ENCODE measurements around the gene ATG101. TPM values are rescaled to one million over a fixed set of nuclear protein-coding genes. Genes with fewer than 3 reads are reported as not detected.

ATG101 gene
- total and polyA plus RNA-seq, 2 of the 13 experiments (the other 11 are each of a cell fraction or from before 2014, with no cell fraction given): 58.2 to 67.7 TPM

DNA sequence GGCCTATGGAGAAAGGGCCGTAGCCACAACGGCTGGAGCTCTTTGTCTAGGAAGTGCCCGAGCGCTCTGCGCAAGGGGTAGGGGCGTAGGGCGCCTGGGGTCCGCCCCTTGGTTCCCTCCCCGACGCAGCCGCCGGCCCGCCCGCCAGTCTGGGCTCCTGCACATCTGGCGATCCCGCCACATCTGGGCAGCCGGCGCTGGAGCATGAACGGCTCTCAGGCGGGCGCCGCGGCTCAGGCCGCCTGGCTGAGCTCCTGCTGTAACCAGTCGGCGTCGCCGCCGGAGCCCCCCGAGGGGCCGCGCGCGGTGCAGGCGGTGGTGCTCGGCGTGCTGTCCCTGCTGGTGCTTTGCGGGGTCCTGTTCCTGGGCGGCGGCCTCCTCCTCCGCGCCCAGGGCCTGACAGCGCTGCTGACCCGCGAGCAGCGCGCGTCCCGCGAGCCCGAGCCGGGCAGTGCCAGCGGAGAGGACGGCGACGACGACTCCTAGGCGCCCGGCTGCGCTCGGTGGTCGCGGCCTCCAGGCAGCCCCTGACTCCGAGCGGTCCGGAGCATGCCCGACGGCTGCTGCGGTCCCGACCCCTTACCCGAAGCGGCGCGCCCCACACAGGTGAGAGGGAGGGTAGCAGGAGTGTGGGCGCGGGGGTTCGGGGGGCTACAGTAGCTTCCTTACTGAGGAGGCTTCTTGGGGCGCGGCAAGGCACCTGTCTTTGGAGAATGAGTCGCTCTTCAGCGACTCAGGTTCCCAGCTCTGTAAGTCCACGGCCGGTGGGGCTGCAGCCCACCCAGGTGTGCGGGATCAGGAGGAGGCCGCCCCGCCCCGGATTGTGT, 10.0 kb downstream of the ATG101 start, which contains the start of gene SMIM41:
Gene SMIM41 (plus strand): TSS at position 129 of the 827 bp plus-strand sequence. CDS start 76 bp downstream, at position 205.
- peaks cover 0 to 3% of the 10 kb centered on the region in 2 experiments; a peak in 2 of 5 replicates for H3K27me3 ChIP-seq (ENCODE audit: control insufficient read depth in 1 of 2, insufficient read depth in 2 of 2, low read length in 2 of 2)
- peak within 1 kb of the TSS; percentile 54; the same call in 1 of the 2 replicates for H3K9ac ChIP-seq (ENCODE audit: insufficient read depth, low read depth, low read length)
- no peak within 1 kb of the TSS for H2AFZ ChIP-seq (ENCODE audit: low read length)
- DNase-seq (ENCODE audit: low spot score): no peak
- BruUV-seq (replicated peaks): no TSS peak
- H3K27ac ChIP-seq (ENCODE audit: extremely low read length, insufficient read depth, low read length): peak within 1 kb of the TSS; percentile 46
- 96% methylated on average over 39 of the region's 87 CpGs for WGBS (ENCODE audit: low lambda C conversion rate)
- H3K4me2 ChIP-seq (ENCODE audit: low read depth, low read length): peak within 1 kb of the TSS; percentile 81
- ATAC-seq: no peak
- H3K36me3 ChIP-seq (replicated peaks in 1 of 2; ENCODE audit: control insufficient read depth in 1 of 2, insufficient read depth in 2 of 2, low read length in 2 of 2): peaks cover 19 to 36% of the 10 kb centered on the region in 2 experiments; a peak in 4 of 5 replicates
- CTCF ChIA-PET (ENCODE audit: low intra/inter-chr PET ratio, low total read pairs): no interaction called here
- H3K9me3 ChIP-seq (ENCODE audit: low read length): no peaks in the 10 kb centered on the region
- POLR2A ChIA-PET: no interaction called here
- in situ Hi-C loops (cut with HindIII; ENCODE audit: extremely low pct_ligation_motif_present, low pct_unique_long_range_greater_than_20kb): loop anchor here (5.0 kb wide), 1 partner anchor 52 kb away; no protein-coding TSS in a partner anchor
- H4K20me1 ChIP-seq (ENCODE audit: insufficient read depth, low read length): no peaks in the 10 kb centered on the region
- H3K4me1 ChIP-seq (ENCODE audit: insufficient read depth, low read length): peaks cover 36% of the 10 kb centered on the region
- intact Hi-C loops (cut with micrococcal nuclease; ENCODE audit: unreplicated experiment): loop anchor here (5.0 kb wide), 1 partner anchor 38 kb away; no protein-coding TSS in a partner anchor
- TF ChIP-seq RBFOX2 (IDR thresholded peaks at IDR 0.05; ENCODE audit: low read depth, low read length): peak; percentile 43; the same call in 1 of the 2 replicates
- TF ChIP-seq NCOA2 (CRISPR knock-in tag; IDR thresholded peaks at IDR 0.05): no peak
- no peak for TF ChIP-seq HDAC2 (CRISPR knock-in tag; IDR thresholded peaks at IDR 0.05)
- peak; percentile 54 for TF ChIP-seq AGO2 (optimal IDR thresholded peaks at IDR 0.05; ENCODE audit: low read depth, low read length)
- H3K4me3 ChIP-seq (replicated peaks in 1 of 3; ENCODE audit: insufficient read depth in 1 of 3, low read depth in 2 of 3, low read length in 3 of 3): peak within 1 kb of the TSS in 1 of 3 experiments; percentile 71; a peak in 1 of 6 replicates
- no peak for FAIRE-seq
- peaks cover 6% of the 10 kb centered on the region for H3K79me2 ChIP-seq (ENCODE audit: insufficient read depth, low read length)

Measured in HepG2 (cell line).